ENCODE data around the gene MND1. TPM values are rescaled to one million over a fixed set of nuclear protein-coding genes. Genes with fewer than 3 reads are reported as not detected.
A peak's percentile ranks its signal among the peaks of the same experiment; 100 is the strongest.

Gene MND1
- total and polyA plus RNA-seq, 2 experiments from 2014 or later, result 1.2 to 4.9 TPM

DNA sequence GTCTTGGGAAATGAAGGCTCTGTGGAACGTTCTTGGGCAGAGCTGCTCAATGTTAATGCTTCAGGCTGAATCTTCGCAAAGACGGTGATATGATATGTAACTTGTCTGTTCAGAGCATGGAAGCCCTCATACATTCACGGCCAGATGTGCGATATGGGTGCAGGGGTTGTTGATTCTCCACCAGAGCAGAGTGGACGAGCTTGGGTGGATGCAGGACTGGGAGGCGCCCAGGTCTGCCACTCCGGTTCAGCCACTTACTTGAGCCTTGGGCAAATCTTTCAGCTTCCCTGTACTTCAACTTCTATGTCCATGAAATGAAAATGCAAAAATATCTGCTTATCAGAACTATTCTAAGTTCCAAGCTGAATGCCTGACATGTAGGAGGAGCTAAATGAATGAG, 47.4 kb upstream of the MND1 start:
- Histone ChIP-seq H3F3A (ENCODE audit: insufficient read depth) (peaks cover 24% of the 10 kb centered on the region), H3K9me2 (ENCODE audit: insufficient read depth) (no peaks in the 10 kb centered on the region), H3K4me2 (ENCODE audit: unreplicated experiment) (peak overlapping the region; percentile 77), H3K79me2 (ENCODE audit: insufficient read depth) (no peaks in the 10 kb centered on the region), H3K4me3 (no peak overlapping the region), H4K20me1 (ENCODE audit: insufficient read depth) (no peaks in the 10 kb centered on the region), H3K27me3 (replicated peaks; ENCODE audit: insufficient read depth) (no peaks in the 10 kb centered on the region), H3K36me3 (ENCODE audit: low read depth) (no peaks in the 10 kb centered on the region), H3K27ac (no peak overlapping the region; the same call in 1 of the 2 replicates), H3K9me3 (ENCODE audit: low read depth) (no peaks in the 10 kb centered on the region), H3K4me1 (ENCODE audit: insufficient read depth) (peaks cover 42% of the 10 kb centered on the region), H3K9ac (no peak overlapping the region), H2AFZ (no peak overlapping the region)
- DNase-seq, result peak; percentile 15
- in situ Hi-C loops (cut with MboI), result no loop called here
- whole genome bisulfite sequencing, 2 experiments (ENCODE audit: low coverage in 1 of 2, low lambda C conversion rate in 2 of 2, missing lambda C conversion rate in 2 of 2), result 74 to 82% methylated on average over 8 of the region's 8 CpGs
- TF ChIP-seq EZH2phosphoT487 (IDR thresholded peaks at IDR 0.05; ENCODE audit: insufficient read depth, low read depth) (no peak), EZH2 (IDR thresholded peaks at IDR 0.05; ENCODE audit: insufficient read depth, poor library complexity, severe bottlenecking) (no peak)

DNA sequence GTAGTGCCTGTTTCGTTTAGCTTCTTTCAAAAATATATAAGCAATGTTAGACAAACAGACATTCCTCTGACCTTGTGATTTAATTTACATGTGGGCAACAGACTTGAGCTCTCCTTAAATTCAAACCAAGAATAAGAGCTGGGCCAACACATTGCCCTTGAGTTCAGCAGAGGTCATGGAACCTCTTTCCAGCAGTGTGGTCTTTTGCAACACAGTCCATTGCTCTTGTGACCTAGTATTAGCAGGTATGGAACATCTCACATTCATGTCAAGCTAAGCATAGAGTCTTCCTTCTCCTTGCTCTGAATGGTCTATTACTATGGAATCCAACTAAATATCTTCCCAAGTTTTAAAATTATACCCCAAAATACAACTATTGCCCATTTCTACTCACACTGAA, 33.7 kb upstream of the MND1 start:
- no peaks in the 10 kb centered on the region for H3K79me2 ChIP-seq (ENCODE audit: insufficient read depth)
- H3K4me1 ChIP-seq (ENCODE audit: insufficient read depth), result no peaks in the 10 kb centered on the region
- in situ Hi-C loops (cut with MboI), result loop anchor here (25.0 kb wide), 1 partner anchor 473 kb away; no protein-coding TSS in a partner anchor
- 95 to 100% methylated on average over 1 of the region's 1 CpG for WGBS, 2 experiments (ENCODE audit: low coverage in 1 of 2, low lambda C conversion rate in 2 of 2, missing lambda C conversion rate in 2 of 2)
- TF ChIP-seq EZH2 (IDR thresholded peaks at IDR 0.05; ENCODE audit: insufficient read depth, poor library complexity, severe bottlenecking) (no peak), EZH2phosphoT487 (IDR thresholded peaks at IDR 0.05; ENCODE audit: insufficient read depth, low read depth) (no peak)
- H3K27ac ChIP-seq, result no peak overlapping the region
- H3K4me2 ChIP-seq (ENCODE audit: unreplicated experiment), result no peak overlapping the region
- H3K36me3 ChIP-seq (ENCODE audit: low read depth), result no peaks in the 10 kb centered on the region
- no peak overlapping the region for H3K9ac ChIP-seq
- no peak for DNase-seq
- no peak overlapping the region for H3K4me3 ChIP-seq
- no peaks in the 10 kb centered on the region; the same call in 1 of the 2 replicates for H4K20me1 ChIP-seq (ENCODE audit: insufficient read depth)
- no peaks in the 10 kb centered on the region for H3F3A ChIP-seq (ENCODE audit: insufficient read depth)
- H3K27me3 ChIP-seq (replicated peaks; ENCODE audit: insufficient read depth), result no peaks in the 10 kb centered on the region
- no peak overlapping the region for H2AFZ ChIP-seq
- H3K9me2 ChIP-seq (ENCODE audit: insufficient read depth), result no peaks in the 10 kb centered on the region
- no peaks in the 10 kb centered on the region for H3K9me3 ChIP-seq (ENCODE audit: low read depth)

DNA sequence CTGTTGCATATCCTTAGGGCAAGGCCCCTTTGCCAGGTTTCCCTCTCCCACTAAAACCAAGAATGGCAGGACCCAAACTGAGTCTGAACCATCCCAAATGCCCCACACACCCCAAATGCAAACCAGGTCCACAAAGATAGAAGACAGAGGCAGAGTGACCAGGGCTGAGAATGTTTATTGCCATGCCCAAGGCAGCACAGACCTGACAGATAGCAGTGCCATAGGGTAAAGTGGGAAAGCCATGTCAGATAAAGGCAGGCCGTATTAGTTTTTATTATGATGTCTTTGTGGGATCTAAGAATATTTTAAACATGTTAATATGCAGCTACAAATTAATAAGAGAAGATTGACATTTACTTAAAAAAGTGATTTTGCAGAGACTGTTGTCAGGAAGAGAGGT, 29.6 kb upstream of the MND1 start:
- H3K4me2 ChIP-seq (ENCODE audit: unreplicated experiment), result no peak overlapping the region
- no peaks in the 10 kb centered on the region for H3K79me2 ChIP-seq (ENCODE audit: insufficient read depth)
- H3K9ac ChIP-seq, result no peak overlapping the region
- H4K20me1 ChIP-seq (ENCODE audit: insufficient read depth), result no peaks in the 10 kb centered on the region; the same call in 1 of the 2 replicates
- H3K4me1 ChIP-seq (ENCODE audit: insufficient read depth), result no peaks in the 10 kb centered on the region
- H2AFZ ChIP-seq, result no peak overlapping the region
- H3F3A ChIP-seq (ENCODE audit: insufficient read depth), result 0 out of 2 replicates have a peak, but pooled peaks cover 5% of the 10 kb centered on the region
- in situ Hi-C loops (cut with MboI), result loop anchor here (5.0 to 25.0 kb wide), 2 partner anchors 173 to 478 kb away; no protein-coding TSS in a partner anchor
- TF ChIP-seq EZH2phosphoT487 (IDR thresholded peaks at IDR 0.05; ENCODE audit: insufficient read depth, low read depth) (no peak), EZH2 (IDR thresholded peaks at IDR 0.05; ENCODE audit: insufficient read depth, poor library complexity, severe bottlenecking) (no peak)
- no peaks in the 10 kb centered on the region for H3K36me3 ChIP-seq (ENCODE audit: low read depth)
- no peak overlapping the region for H3K27ac ChIP-seq
- H3K4me3 ChIP-seq, result no peak overlapping the region
- WGBS, 2 experiments (ENCODE audit: low coverage in 1 of 2, low lambda C conversion rate in 2 of 2, missing lambda C conversion rate in 2 of 2), result 91 to 97% methylated on average over 1 of the region's 1 CpG
- no peaks in the 10 kb centered on the region for H3K27me3 ChIP-seq (replicated peaks; ENCODE audit: insufficient read depth)
- no peaks in the 10 kb centered on the region for H3K9me2 ChIP-seq (ENCODE audit: insufficient read depth)
- DNase-seq, result no peak
- H3K9me3 ChIP-seq (ENCODE audit: low read depth), result no peaks in the 10 kb centered on the region

DNA sequence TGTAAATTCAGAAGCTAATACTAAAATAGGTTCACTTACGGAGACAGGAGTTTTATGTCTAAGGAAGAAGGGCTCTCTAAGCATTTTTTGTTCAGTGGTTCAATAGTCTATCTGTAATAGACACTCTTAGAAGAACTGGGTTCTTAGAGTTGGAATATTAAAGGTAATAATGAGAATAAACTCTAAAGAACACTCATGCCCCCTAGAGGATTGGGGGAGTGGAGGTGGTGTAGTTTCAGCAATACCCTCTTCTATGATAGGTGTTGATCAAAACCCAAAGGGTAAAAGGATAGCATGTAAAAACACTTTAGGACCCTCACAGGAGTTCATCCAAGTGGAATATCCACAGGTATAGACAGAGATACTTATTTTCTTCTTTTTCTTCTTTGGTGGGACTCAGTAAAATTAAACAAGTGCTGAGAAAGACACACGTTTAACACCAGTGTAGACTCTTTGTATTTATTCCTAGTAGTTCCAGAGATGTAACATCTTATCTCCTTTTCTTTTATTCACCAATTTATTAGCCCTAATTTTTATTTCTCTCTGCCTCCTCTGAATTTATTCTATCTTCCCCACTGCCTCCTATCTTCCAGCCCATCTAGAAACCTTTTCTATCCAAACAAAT, 25.7 kb upstream of the MND1 start:
- Histone ChIP-seq H3K9me3 (ENCODE audit: low read depth) (no peaks in the 10 kb centered on the region), H3K27ac (no peak overlapping the region), H3K36me3 (ENCODE audit: low read depth) (no peaks in the 10 kb centered on the region; the same call in 1 of the 2 replicates), H4K20me1 (ENCODE audit: insufficient read depth) (no peaks in the 10 kb centered on the region), H3F3A (ENCODE audit: insufficient read depth) (0 out of 2 replicates have a peak, but pooled peaks cover 5% of the 10 kb centered on the region), H3K9ac (no peak overlapping the region), H3K4me3 (no peak overlapping the region), H3K79me2 (ENCODE audit: insufficient read depth) (no peaks in the 10 kb centered on the region), H3K27me3 (replicated peaks; ENCODE audit: insufficient read depth) (no peaks in the 10 kb centered on the region), H2AFZ (no peak overlapping the region), H3K9me2 (ENCODE audit: insufficient read depth) (no peaks in the 10 kb centered on the region), H3K4me2 (ENCODE audit: unreplicated experiment) (no peak overlapping the region), H3K4me1 (ENCODE audit: insufficient read depth) (no peaks in the 10 kb centered on the region)
- DNase-seq, result peak; percentile 67
- 65 to 74% methylated on average over 2 of the region's 2 CpGs for WGBS, 2 experiments (ENCODE audit: low coverage in 1 of 2, low lambda C conversion rate in 2 of 2, missing lambda C conversion rate in 2 of 2)
- TF ChIP-seq EZH2 (IDR thresholded peaks at IDR 0.05; ENCODE audit: insufficient read depth, poor library complexity, severe bottlenecking) (no peak), EZH2phosphoT487 (IDR thresholded peaks at IDR 0.05; ENCODE audit: insufficient read depth, low read depth) (no peak)
- in situ Hi-C loops (cut with MboI), result loop anchor here (5.0 to 25.0 kb wide), 2 partner anchors 177 to 482 kb away; no protein-coding TSS in a partner anchor
